ENCODE results near the gene ADAM23. TPM values are rescaled to one million over a fixed set of nuclear protein-coding genes. Genes with fewer than 3 reads are reported as not detected.

Gene ADAM23
- total RNA-seq, 1 donor, result under 0.01 TPM

GRCh38 chr2:206511283-206511682, 68.0 kb downstream of the ADAM23 start:
- Histone ChIP-seq H3K9me3 (ENCODE audit: low read depth, low read length) (no peaks in the 10 kb centered on the region), H3K36me3 (ENCODE audit: insufficient read depth, low read length) (no peaks in the 10 kb centered on the region), H2AFZ (ENCODE audit: low read length) (no peak overlapping the region), H3K4me2 (ENCODE audit: insufficient read depth, low read length) (no peak overlapping the region), H3K27me3 (ENCODE audit: insufficient read depth, low read length) (no peaks in the 10 kb centered on the region), H3K4me3 (ENCODE audit: insufficient read depth, low read length) (no peak overlapping the region), H3K4me1 (ENCODE audit: insufficient read depth, low read length) (no peaks in the 10 kb centered on the region), H3K79me2 (ENCODE audit: insufficient read depth, low read length) (no peaks in the 10 kb centered on the region), H3K27ac (ENCODE audit: low read depth, low read length) (no peak overlapping the region), H4K20me1 (ENCODE audit: insufficient read depth, low read length) (no peaks in the 10 kb centered on the region)
- DNase-seq (ENCODE audit: insufficient read length, low spot score, missing footprints), result no peak
- no peak for TF ChIP-seq CTCF (IDR thresholded peaks at IDR 0.05; ENCODE audit: extremely low read depth, low read depth, low read length)

GRCh38 chr2:206512999-206513398, 69.7 kb downstream of the ADAM23 start:
- Histone ChIP-seq H2AFZ (ENCODE audit: low read length) (no peak overlapping the region), H3K9me3 (ENCODE audit: low read depth, low read length) (no peaks in the 10 kb centered on the region), H3K79me2 (ENCODE audit: insufficient read depth, low read length) (no peaks in the 10 kb centered on the region), H3K27ac (ENCODE audit: low read depth, low read length) (no peak overlapping the region), H3K4me2 (ENCODE audit: insufficient read depth, low read length) (no peak overlapping the region), H3K27me3 (ENCODE audit: insufficient read depth, low read length) (no peaks in the 10 kb centered on the region), H4K20me1 (ENCODE audit: insufficient read depth, low read length) (no peaks in the 10 kb centered on the region), H3K4me1 (ENCODE audit: insufficient read depth, low read length) (no peaks in the 10 kb centered on the region), H3K36me3 (ENCODE audit: insufficient read depth, low read length) (no peaks in the 10 kb centered on the region), H3K4me3 (ENCODE audit: insufficient read depth, low read length) (no peak overlapping the region)
- DNase-seq (ENCODE audit: insufficient read length, low spot score, missing footprints), result no peak
- TF ChIP-seq CTCF (IDR thresholded peaks at IDR 0.05; ENCODE audit: extremely low read depth, low read depth, low read length), result no peak

GRCh38 chr2:206515580-206515979, 72.2 kb downstream of the ADAM23 start:
- Histone ChIP-seq H3K9me3 (ENCODE audit: low read depth, low read length) (no peaks in the 10 kb centered on the region), H3K79me2 (ENCODE audit: insufficient read depth, low read length) (no peaks in the 10 kb centered on the region), H2AFZ (ENCODE audit: low read length) (no peak overlapping the region), H3K27ac (ENCODE audit: low read depth, low read length) (no peak overlapping the region), H3K27me3 (ENCODE audit: insufficient read depth, low read length) (no peaks in the 10 kb centered on the region), H3K36me3 (ENCODE audit: insufficient read depth, low read length) (no peaks in the 10 kb centered on the region), H3K4me1 (ENCODE audit: insufficient read depth, low read length) (no peaks in the 10 kb centered on the region), H4K20me1 (ENCODE audit: insufficient read depth, low read length) (no peaks in the 10 kb centered on the region), H3K4me2 (ENCODE audit: insufficient read depth, low read length) (no peak overlapping the region), H3K4me3 (ENCODE audit: insufficient read depth, low read length) (no peak overlapping the region)
- no peak for DNase-seq (ENCODE audit: insufficient read length, low spot score, missing footprints)
- TF ChIP-seq CTCF (IDR thresholded peaks at IDR 0.05; ENCODE audit: extremely low read depth, low read depth, low read length), result no peak

- Histone ChIP-seq H2AFZ (ENCODE audit: low read length) (no peak overlapping the region), H4K20me1 (ENCODE audit: insufficient read depth, low read length) (no peaks in the 10 kb centered on the region), H3K4me2 (ENCODE audit: insufficient read depth, low read length) (no peak overlapping the region), H3K4me1 (ENCODE audit: insufficient read depth, low read length) (no peaks in the 10 kb centered on the region), H3K27ac (ENCODE audit: low read depth, low read length) (no peak overlapping the region), H3K4me3 (ENCODE audit: insufficient read depth, low read length) (no peak overlapping the region), H3K79me2 (ENCODE audit: insufficient read depth, low read length) (no peaks in the 10 kb centered on the region), H3K9me3 (ENCODE audit: low read depth, low read length) (no peaks in the 10 kb centered on the region), H3K27me3 (ENCODE audit: insufficient read depth, low read length) (no peaks in the 10 kb centered on the region), H3K36me3 (ENCODE audit: insufficient read depth, low read length) (no peaks in the 10 kb centered on the region)
- no peak for TF ChIP-seq CTCF (IDR thresholded peaks at IDR 0.05; ENCODE audit: extremely low read depth, low read depth, low read length)
- no peak for DNase-seq (ENCODE audit: insufficient read length, low spot score, missing footprints)
Observed at GRCh38 chr2:206518997-206519396, 75.7 kb downstream of the ADAM23 start.
